ENCODE results near the gene FRMPD1.

FRMPD1 gene

GRCh38 chr9:37705787-37706186, 55.0 kb downstream of the FRMPD1 start:
- Histone ChIP-seq H3K9ac (ENCODE audit: low read depth, low read length, poor library complexity, severe bottlenecking) (no peak overlapping the region), H2AFZ (ENCODE audit: low read length) (no peak overlapping the region), H3K4me3 (ENCODE audit: low read length, poor library complexity, severe bottlenecking) (no peak overlapping the region), H4K20me1 (ENCODE audit: insufficient read depth, low read length, poor library complexity, severe bottlenecking) (no peaks in the 10 kb centered on the region), H3K9me3 (ENCODE audit: insufficient read depth, low read depth, low read length) (no peaks in the 10 kb centered on the region), H3K79me2 (ENCODE audit: insufficient read depth, low read length) (no peaks in the 10 kb centered on the region), H3K27me3 (ENCODE audit: insufficient read depth, low read length, poor library complexity, severe bottlenecking) (no peaks in the 10 kb centered on the region), H3K4me1 (ENCODE audit: insufficient read depth, low read length, poor library complexity, severe bottlenecking) (no peaks in the 10 kb centered on the region), H3K4me2 (ENCODE audit: low read depth, low read length, poor library complexity, severe bottlenecking) (no peak overlapping the region), H3K9me2 (replicated peaks; ENCODE audit: low read depth, low read length) (no peaks in the 10 kb centered on the region), H3K36me3 (ENCODE audit: insufficient read depth, low read length) (no peaks in the 10 kb centered on the region), H3F3A (ENCODE audit: low read depth) (no peaks in the 10 kb centered on the region)
- no peak for TF ChIP-seq EZH2phosphoT487 (IDR thresholded peaks at IDR 0.05; ENCODE audit: borderline replicate concordance)
- TF ChIP-seq, protein P1, sequence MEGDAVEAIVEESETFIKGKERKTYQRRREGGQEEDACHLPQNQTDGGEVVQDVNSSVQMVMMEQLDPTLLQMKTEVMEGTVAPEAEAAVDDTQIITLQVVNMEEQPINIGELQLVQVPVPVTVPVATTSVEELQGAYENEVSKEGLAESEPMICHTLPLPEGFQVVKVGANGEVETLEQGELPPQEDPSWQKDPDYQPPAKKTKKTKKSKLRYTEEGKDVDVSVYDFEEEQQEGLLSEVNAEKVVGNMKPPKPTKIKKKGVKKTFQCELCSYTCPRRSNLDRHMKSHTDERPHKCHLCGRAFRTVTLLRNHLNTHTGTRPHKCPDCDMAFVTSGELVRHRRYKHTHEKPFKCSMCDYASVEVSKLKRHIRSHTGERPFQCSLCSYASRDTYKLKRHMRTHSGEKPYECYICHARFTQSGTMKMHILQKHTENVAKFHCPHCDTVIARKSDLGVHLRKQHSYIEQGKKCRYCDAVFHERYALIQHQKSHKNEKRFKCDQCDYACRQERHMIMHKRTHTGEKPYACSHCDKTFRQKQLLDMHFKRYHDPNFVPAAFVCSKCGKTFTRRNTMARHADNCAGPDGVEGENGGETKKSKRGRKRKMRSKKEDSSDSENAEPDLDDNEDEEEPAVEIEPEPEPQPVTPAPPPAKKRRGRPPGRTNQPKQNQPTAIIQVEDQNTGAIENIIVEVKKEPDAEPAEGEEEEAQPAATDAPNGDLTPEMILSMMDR (conservative IDR thresholded peaks at IDR 0.05; ENCODE audit: low read length) = no peak

- Histone ChIP-seq H3F3A (ENCODE audit: low read depth) (no peaks in the 10 kb centered on the region), H3K4me2 (ENCODE audit: low read depth, low read length, poor library complexity, severe bottlenecking) (no peak overlapping the region), H3K36me3 (ENCODE audit: insufficient read depth, low read length) (no peaks in the 10 kb centered on the region), H3K79me2 (ENCODE audit: insufficient read depth, low read length) (no peaks in the 10 kb centered on the region), H3K4me3 (ENCODE audit: low read length, poor library complexity, severe bottlenecking) (no peak overlapping the region), H3K9me3 (ENCODE audit: insufficient read depth, low read depth, low read length) (no peaks in the 10 kb centered on the region), H3K9ac (ENCODE audit: low read depth, low read length, poor library complexity, severe bottlenecking) (no peak overlapping the region), H3K9me2 (replicated peaks; ENCODE audit: low read depth, low read length) (no peaks in the 10 kb centered on the region), H2AFZ (ENCODE audit: low read length) (no peak overlapping the region), H3K27me3 (ENCODE audit: insufficient read depth, low read length, poor library complexity, severe bottlenecking) (no peaks in the 10 kb centered on the region), H3K4me1 (ENCODE audit: insufficient read depth, low read length, poor library complexity, severe bottlenecking) (no peaks in the 10 kb centered on the region), H4K20me1 (ENCODE audit: insufficient read depth, low read length, poor library complexity, severe bottlenecking) (no peaks in the 10 kb centered on the region)
- TF ChIP-seq, protein P1 (conservative IDR thresholded peaks at IDR 0.05; ENCODE audit: low read length) = no peak
- no peak for TF ChIP-seq EZH2phosphoT487 (IDR thresholded peaks at IDR 0.05; ENCODE audit: borderline replicate concordance)
These were observed 55.5 kb downstream of the FRMPD1 start for GRCh38 chr9:37706290-37706689.

- Histone ChIP-seq H3K9ac (ENCODE audit: low read depth, low read length, poor library complexity, severe bottlenecking) (no peak overlapping the region), H3K4me1 (ENCODE audit: insufficient read depth, low read length, poor library complexity, severe bottlenecking) (no peaks in the 10 kb centered on the region), H2AFZ (ENCODE audit: low read length) (no peak overlapping the region), H3K27me3 (ENCODE audit: insufficient read depth, low read length, poor library complexity, severe bottlenecking) (no peaks in the 10 kb centered on the region), H3K9me3 (ENCODE audit: insufficient read depth, low read depth, low read length) (no peaks in the 10 kb centered on the region), H3K36me3 (ENCODE audit: insufficient read depth, low read length) (no peaks in the 10 kb centered on the region), H4K20me1 (ENCODE audit: insufficient read depth, low read length, poor library complexity, severe bottlenecking) (no peaks in the 10 kb centered on the region), H3K9me2 (replicated peaks; ENCODE audit: low read depth, low read length) (no peaks in the 10 kb centered on the region), H3F3A (ENCODE audit: low read depth) (no peaks in the 10 kb centered on the region), H3K79me2 (ENCODE audit: insufficient read depth, low read length) (no peaks in the 10 kb centered on the region), H3K4me2 (ENCODE audit: low read depth, low read length, poor library complexity, severe bottlenecking) (no peak overlapping the region), H3K4me3 (ENCODE audit: low read length, poor library complexity, severe bottlenecking) (no peak overlapping the region)
- TF ChIP-seq EZH2phosphoT487 (IDR thresholded peaks at IDR 0.05; ENCODE audit: borderline replicate concordance) = no peak
- TF ChIP-seq, protein P1 (conservative IDR thresholded peaks at IDR 0.05; ENCODE audit: low read length) = no peak
These were observed 57.0 kb downstream of the FRMPD1 start for GRCh38 chr9:37707748-37708147.
